ENCODE data around the gene ELN.

Gene ELN

DNA sequence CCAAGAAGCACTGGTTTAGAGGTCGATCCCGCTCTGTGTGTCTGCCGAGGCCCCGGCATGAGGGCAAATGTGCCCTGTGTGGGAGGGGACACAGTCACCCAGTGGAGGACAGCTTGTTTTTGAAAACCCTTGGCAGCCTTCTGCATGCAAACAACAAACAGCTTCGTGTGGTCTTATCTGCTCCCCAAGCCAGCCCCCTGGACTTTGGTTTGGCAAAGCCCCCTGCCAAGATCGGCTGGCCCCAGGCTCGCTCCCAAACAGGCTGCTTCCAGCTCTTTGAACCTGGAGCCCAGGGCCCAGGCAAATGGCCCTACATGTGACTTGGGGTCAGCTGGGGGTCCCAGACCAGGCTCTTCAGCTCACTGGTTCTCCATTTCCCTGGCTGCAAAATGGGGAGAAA is 2.9 kb downstream of the ELN start:
- in situ Hi-C loops (cut with HindIII; ENCODE audit: low pct_ligation_motif_present, low sequenced_read_pairs) = no loop called here
- DNase-seq = no peak
- Histone ChIP-seq H3K27me3 (replicated peaks) (peaks cover 26% of the 10 kb centered on the region), H3K4me3 (ENCODE audit: low read depth, low read length) (no peak overlapping the region), H3K36me3 (replicated peaks) (no peaks in the 10 kb centered on the region), H3K27ac (no peak overlapping the region)
- TF ChIP-seq, protein P1, sequence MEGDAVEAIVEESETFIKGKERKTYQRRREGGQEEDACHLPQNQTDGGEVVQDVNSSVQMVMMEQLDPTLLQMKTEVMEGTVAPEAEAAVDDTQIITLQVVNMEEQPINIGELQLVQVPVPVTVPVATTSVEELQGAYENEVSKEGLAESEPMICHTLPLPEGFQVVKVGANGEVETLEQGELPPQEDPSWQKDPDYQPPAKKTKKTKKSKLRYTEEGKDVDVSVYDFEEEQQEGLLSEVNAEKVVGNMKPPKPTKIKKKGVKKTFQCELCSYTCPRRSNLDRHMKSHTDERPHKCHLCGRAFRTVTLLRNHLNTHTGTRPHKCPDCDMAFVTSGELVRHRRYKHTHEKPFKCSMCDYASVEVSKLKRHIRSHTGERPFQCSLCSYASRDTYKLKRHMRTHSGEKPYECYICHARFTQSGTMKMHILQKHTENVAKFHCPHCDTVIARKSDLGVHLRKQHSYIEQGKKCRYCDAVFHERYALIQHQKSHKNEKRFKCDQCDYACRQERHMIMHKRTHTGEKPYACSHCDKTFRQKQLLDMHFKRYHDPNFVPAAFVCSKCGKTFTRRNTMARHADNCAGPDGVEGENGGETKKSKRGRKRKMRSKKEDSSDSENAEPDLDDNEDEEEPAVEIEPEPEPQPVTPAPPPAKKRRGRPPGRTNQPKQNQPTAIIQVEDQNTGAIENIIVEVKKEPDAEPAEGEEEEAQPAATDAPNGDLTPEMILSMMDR (IDR thresholded peaks at IDR 0.05; ENCODE audit: low read depth, low read length, missing control alignments) = no peak

DNA sequence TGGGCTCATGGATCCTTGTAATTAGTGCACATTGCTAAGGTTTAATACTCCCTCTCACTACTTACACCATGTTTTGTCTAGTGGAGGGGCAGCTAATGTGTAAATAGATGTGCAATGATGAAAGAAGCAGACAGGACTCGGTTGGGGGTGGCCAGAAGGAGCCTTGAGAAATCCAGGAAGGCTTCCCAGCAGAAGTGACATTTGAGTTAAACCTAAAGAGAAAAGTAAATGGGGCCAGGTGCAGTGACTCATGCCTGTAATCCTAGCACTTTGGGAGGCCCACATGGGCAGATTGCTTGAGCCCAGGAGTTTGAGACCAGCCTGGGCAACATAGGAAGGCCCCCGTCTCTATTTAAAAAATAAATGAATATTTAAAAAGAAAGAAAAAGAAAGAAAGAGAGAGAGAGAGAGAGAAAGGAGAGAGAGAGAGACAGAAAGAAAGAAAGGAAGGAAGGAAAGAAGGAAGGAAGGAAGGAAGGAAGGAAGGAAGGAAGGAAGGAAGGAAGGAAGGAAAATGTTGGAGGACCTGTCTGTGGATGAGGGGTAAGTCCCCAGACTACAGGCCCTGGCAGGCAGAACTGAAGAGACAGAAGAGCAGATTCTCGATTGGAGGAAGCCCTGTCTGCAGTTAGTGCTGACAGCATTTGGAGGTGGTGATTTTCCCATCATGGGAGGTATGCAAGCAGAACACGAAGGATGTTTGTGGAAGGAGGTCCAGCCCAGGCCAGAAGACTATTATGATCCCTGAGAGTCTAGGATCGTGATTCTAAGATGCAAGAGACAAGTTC is 3.6 kb downstream of the ELN start:
- H3K36me3 ChIP-seq (replicated peaks) = no peaks in the 10 kb centered on the region
- H3K27me3 ChIP-seq (replicated peaks) = peaks cover 23% of the 10 kb centered on the region
- in situ Hi-C loops (cut with HindIII; ENCODE audit: low pct_ligation_motif_present, low sequenced_read_pairs) = no loop called here
- DNase-seq = no peak
- TF ChIP-seq, protein P1 (IDR thresholded peaks at IDR 0.05; ENCODE audit: low read depth, low read length, missing control alignments) = no peak
- H3K4me3 ChIP-seq (ENCODE audit: low read depth, low read length) = no peak overlapping the region
- H3K27ac ChIP-seq = no peak overlapping the region

DNA sequence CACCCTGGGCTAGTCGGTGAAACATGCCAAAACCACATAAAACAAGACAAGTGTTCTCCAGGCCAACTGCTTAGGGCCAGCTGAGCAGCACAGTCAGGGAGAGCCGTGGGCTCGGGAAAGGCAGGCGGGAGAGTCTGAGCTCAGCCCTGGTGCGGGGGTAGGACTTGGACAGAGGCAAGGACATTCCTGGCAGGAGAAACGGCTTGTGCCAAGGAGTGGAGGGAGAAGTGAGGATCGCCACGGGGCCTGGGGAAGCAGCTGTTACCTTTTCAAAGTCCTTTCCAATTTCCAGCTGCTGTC is 4.2 kb downstream of the ELN start:
- no peaks in the 10 kb centered on the region for H3K36me3 ChIP-seq (replicated peaks)
- no peak overlapping the region for H3K27ac ChIP-seq
- DNase-seq = no peak
- no peak overlapping the region for H3K4me3 ChIP-seq (ENCODE audit: low read depth, low read length)
- peaks cover 23% of the 10 kb centered on the region for H3K27me3 ChIP-seq (replicated peaks)
- TF ChIP-seq, protein P1 (IDR thresholded peaks at IDR 0.05; ENCODE audit: low read depth, low read length, missing control alignments) = no peak
- in situ Hi-C loops (cut with HindIII; ENCODE audit: low pct_ligation_motif_present, low sequenced_read_pairs) = no loop called here

DNA sequence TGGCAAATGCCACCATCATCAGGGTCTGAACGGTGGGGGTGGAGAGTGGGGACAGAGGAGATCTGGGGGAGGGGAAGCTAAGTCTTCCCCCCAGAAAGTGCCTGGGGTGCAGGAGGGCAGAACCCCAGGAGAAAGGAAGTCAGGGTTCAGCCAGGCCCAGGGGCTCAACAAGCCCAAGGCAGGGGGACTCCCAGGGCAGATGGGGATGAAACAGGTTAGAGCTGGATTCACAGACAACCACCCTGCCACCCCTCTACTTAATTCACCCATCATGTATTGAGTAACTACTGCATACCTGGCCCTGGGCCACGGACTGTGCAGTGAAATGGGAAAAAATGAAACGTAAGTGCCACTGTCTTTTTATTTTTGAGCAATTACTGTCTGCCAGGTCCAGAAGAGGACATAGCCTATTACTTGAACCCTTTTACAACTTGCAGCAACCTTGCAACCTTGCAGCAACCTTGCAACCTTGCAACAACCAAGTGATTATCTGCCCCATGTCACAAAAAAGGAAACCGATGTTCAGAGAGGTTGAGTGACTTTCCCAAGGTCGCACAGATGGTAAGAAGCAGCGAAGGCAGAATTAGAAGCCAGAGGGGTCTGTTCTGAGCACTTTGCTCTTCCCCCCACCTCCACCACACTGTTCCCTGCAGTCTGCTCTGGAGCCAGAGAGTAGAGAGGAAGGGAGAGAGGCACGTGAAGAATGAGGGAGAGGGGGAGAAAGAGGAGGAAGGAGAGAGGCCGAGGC is 4.8 kb downstream of the ELN start:
- Histone ChIP-seq H3K4me3 (ENCODE audit: low read depth, low read length) (no peak overlapping the region), H3K36me3 (replicated peaks) (no peaks in the 10 kb centered on the region), H3K27me3 (replicated peaks) (peaks cover 23% of the 10 kb centered on the region), H3K27ac (no peak overlapping the region)
- in situ Hi-C loops (cut with HindIII; ENCODE audit: low pct_ligation_motif_present, low sequenced_read_pairs) = no loop called here
- TF ChIP-seq, protein P1 (IDR thresholded peaks at IDR 0.05; ENCODE audit: low read depth, low read length, missing control alignments) = no peak
- DNase-seq = no peak

DNA sequence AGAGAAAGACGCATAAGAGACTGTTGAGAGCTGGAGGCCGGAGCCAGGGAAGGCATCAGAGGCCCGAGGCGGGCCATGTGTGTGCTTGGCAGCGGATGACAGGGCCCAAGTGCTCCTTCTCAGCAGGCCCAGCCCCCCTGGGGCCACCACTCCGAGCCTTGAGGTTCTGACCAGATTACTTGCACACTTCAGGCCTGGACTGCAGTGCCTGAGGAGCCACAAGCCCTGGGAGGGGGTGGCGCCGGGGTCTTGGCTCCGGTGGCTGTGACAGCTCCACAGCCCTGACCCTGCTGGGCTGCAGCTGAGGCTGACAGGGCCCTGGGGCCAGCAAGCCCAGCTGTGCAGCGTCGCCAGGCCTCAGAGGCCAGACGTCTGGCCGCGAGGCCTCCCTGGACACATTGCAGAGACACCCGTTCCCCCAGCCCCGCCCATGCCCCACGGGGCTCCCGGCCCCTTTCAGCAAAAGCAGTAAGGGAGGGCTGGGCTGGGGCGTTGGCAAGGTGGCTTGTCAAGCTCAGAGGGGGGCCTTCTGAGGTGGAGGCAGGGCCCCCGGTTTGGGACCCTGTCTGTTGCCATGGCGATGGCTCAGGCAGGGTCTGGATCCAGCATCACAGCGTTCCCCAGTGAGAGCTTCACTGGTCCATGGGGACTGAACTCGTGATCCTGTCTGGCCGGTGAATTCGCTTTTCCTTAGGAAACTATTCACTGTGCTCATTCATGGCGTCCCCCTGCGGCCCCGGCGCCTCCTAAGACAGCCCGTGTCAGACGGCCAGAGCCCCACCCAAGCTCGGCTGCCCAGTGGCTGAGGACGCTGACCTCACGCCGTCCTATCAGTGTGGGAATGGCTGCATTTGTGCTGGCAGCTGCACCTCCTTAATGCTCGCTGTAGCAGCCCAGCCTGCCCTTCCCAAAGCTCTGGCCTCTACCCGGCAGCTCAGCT is 5.7 kb downstream of the ELN start:
- H3K27ac ChIP-seq = no peak overlapping the region
- DNase-seq = no peak
- H3K27me3 ChIP-seq (replicated peaks) = peaks cover 17% of the 10 kb centered on the region
- H3K36me3 ChIP-seq (replicated peaks) = no peaks in the 10 kb centered on the region
- in situ Hi-C loops (cut with HindIII; ENCODE audit: low pct_ligation_motif_present, low sequenced_read_pairs) = no loop called here
- no peak overlapping the region for H3K4me3 ChIP-seq (ENCODE audit: low read depth, low read length)
- TF ChIP-seq, protein P1 (IDR thresholded peaks at IDR 0.05; ENCODE audit: low read depth, low read length, missing control alignments) = no peak

Measured in brain microvascular endothelial cell (primary cell).